ENCODE data around the gene INSYN2B.

- TF ChIP-seq CTCF (conservative IDR thresholded peaks at IDR 0.05; ENCODE audit: low read depth, low read length) (no peak), EZH2 (IDR thresholded peaks at IDR 0.05; ENCODE audit: low read length, unreplicated experiment) (no peak)
Measured at GRCh38 chr5:170025853-170026252, 45.6 kb upstream of the INSYN2B start.
